ENCODE measurements around the gene EPHB2. TPM values are rescaled to one million over a fixed set of nuclear protein-coding genes. Genes with fewer than 3 reads are reported as not detected.

The EPHB2 gene
- total RNA-seq, 1 experiment from 2014 or later, result 18.5 TPM

DNA sequence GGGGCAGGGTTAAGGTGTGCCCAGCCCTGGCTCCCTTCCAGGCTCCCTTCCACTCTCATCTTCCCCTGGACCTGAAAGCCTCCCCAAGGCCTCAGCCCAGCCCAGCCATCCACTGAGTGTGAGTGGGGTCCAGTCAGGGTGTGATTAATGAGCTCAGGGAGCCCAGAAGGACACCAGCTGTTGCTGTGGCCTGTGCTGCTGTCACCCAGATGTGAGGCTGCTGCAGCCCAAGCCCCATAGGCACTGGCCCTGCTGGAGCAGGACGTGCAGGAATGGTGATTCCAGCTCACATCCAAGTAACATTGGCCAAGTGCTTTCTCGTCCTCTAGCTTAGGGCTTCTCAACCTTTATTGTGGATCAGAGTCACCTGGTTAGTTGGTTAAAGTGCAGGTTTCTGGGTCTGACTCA is 77.6 kb downstream of the EPHB2 start:
- H3K4me1 Mint-ChIP-seq, result peaks cover 29% of the 10 kb centered on the region

DNA sequence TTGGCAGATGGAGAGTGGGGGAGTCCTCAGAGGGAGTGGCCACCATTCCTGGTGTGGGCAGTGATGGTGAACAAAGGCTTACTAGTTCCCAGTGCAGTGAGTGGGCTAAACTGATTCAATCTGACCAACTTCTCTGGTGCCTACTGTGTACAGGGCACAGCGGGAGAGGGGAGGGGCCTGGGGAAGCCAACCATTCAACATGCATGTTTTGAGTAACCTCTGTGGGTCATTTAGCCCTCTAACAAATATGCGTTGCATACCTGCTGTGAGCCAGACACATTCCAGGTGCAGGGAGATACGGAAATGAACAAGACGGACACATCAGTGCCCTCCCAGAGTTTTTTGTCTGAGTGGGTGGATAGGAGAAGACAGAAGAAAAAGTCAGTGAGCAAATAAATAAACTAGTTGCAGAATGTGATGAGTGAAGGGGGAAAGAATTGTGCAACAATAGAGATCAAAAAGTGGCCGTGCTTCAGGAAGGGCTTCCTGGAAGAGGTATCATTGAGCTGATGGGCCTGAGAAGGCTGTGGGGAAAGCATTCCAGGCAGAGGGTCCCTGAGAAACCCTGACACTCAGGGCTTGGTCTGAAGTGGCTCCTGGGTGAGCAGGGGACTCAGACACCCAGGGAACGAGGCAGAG is 78.8 kb downstream of the EPHB2 start:
- no peak for TF ChIP-seq TCF7 (CRISPR knock-in tag; IDR thresholded peaks at IDR 0.05; ENCODE audit: low read depth)
- no peak for TF ChIP-seq NFE2L1 (CRISPR knock-in tag; IDR thresholded peaks at IDR 0.05)
- no peak for TF ChIP-seq TEAD4 (CRISPR knock-in tag; IDR thresholded peaks at IDR 0.05)
- TF ChIP-seq FOXP1 (CRISPR knock-in tag; IDR thresholded peaks at IDR 0.05; ENCODE audit: borderline replicate concordance), result no peak
- no peak for TF ChIP-seq NR1H2 (CRISPR knock-in tag; IDR thresholded peaks at IDR 0.05)
- TF ChIP-seq SMAD3 (CRISPR knock-in tag; IDR thresholded peaks at IDR 0.05; ENCODE audit: borderline replicate concordance), result no peak
- TF ChIP-seq, protein P1, sequence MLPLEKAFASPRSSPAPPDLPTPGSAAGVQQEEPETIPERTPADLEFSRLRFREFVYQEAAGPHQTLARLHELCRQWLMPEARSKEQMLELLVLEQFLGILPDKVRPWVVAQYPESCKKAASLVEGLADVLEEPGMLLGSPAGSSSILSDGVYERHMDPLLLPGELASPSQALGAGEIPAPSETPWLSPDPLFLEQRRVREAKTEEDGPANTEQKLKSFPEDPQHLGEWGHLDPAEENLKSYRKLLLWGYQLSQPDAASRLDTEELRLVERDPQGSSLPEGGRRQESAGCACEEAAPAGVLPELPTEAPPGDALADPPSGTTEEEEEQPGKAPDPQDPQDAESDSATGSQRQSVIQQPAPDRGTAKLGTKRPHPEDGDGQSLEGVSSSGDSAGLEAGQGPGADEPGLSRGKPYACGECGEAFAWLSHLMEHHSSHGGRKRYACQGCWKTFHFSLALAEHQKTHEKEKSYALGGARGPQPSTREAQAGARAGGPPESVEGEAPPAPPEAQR (CRISPR knock-in tag; IDR thresholded peaks at IDR 0.05), result no peak
- no peak for TF ChIP-seq EMX1 (CRISPR knock-in tag; IDR thresholded peaks at IDR 0.05)
- TF ChIP-seq NR3C1 (CRISPR knock-in tag; conservative IDR thresholded peaks at IDR 0.05; ENCODE audit: low read depth), result no peak
- TF ChIP-seq MXD4 (CRISPR knock-in tag; IDR thresholded peaks at IDR 0.05; ENCODE audit: borderline replicate concordance), result no peak
- no peak for TF ChIP-seq ZBTB21 (CRISPR knock-in tag; IDR thresholded peaks at IDR 0.05; ENCODE audit: borderline replicate concordance)
- no peak for TF ChIP-seq ZNF671 (CRISPR knock-in tag; IDR thresholded peaks at IDR 0.05)
- TF ChIP-seq, protein P2, sequence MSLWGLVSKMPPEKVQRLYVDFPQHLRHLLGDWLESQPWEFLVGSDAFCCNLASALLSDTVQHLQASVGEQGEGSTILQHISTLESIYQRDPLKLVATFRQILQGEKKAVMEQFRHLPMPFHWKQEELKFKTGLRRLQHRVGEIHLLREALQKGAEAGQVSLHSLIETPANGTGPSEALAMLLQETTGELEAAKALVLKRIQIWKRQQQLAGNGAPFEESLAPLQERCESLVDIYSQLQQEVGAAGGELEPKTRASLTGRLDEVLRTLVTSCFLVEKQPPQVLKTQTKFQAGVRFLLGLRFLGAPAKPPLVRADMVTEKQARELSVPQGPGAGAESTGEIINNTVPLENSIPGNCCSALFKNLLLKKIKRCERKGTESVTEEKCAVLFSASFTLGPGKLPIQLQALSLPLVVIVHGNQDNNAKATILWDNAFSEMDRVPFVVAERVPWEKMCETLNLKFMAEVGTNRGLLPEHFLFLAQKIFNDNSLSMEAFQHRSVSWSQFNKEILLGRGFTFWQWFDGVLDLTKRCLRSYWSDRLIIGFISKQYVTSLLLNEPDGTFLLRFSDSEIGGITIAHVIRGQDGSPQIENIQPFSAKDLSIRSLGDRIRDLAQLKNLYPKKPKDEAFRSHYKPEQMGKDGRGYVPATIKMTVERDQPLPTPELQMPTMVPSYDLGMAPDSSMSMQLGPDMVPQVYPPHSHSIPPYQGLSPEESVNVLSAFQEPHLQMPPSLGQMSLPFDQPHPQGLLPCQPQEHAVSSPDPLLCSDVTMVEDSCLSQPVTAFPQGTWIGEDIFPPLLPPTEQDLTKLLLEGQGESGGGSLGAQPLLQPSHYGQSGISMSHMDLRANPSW (CRISPR knock-in tag; conservative IDR thresholded peaks at IDR 0.05; ENCODE audit: low read depth), result no peak
- TF ChIP-seq, protein P3, sequence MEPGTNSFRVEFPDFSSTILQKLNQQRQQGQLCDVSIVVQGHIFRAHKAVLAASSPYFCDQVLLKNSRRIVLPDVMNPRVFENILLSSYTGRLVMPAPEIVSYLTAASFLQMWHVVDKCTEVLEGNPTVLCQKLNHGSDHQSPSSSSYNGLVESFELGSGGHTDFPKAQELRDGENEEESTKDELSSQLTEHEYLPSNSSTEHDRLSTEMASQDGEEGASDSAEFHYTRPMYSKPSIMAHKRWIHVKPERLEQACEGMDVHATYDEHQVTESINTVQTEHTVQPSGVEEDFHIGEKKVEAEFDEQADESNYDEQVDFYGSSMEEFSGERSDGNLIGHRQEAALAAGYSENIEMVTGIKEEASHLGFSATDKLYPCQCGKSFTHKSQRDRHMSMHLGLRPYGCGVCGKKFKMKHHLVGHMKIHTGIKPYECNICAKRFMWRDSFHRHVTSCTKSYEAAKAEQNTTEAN (CRISPR knock-in tag; IDR thresholded peaks at IDR 0.05), result no peak
- TF ChIP-seq, protein P4, sequence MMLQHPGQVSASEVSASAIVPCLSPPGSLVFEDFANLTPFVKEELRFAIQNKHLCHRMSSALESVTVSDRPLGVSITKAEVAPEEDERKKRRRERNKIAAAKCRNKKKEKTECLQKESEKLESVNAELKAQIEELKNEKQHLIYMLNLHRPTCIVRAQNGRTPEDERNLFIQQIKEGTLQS (CRISPR knock-in tag; conservative IDR thresholded peaks at IDR 0.05), result no peak
- ChIA-PET CTCF (interaction anchor here (1.6 kb wide), 1 partner anchor 73 kb away, joined by 4 read pairs; no protein-coding TSS in a partner anchor), POLR2A (no interaction called here)
- H3K9me3 Mint-ChIP-seq, result no peaks in the 10 kb centered on the region
- ATAC-seq (no peak), DNase-seq (ENCODE audit: low spot score) (no peak)
- H3K4me3 Mint-ChIP-seq, result no peak overlapping the region
- H3K4me1 Mint-ChIP-seq, result peaks cover 32% of the 10 kb centered on the region
- no peaks in the 10 kb centered on the region for H3K36me3 Mint-ChIP-seq
- no peak overlapping the region for H3K27ac Mint-ChIP-seq
- no peaks in the 10 kb centered on the region for H3K27me3 Mint-ChIP-seq (ENCODE audit: low read depth)

More for the DNA sequence above, 77.6 kb downstream of the EPHB2 start:
- no peak for ATAC-seq
- Mint-ChIP-seq H3K27me3 (ENCODE audit: low read depth) (no peaks in the 10 kb centered on the region), H3K27ac (no peak overlapping the region), H3K9me3 (no peaks in the 10 kb centered on the region), H3K4me3 (no peak overlapping the region), H3K36me3 (no peaks in the 10 kb centered on the region)
- ChIA-PET CTCF (interaction anchor here (1.2 to 1.4 kb wide), 2 partner anchors 13 to 73 kb away, joined by 3 read pairs; no protein-coding TSS in a partner anchor), POLR2A (interaction anchor here (0.7 to 1.1 kb wide), 2 partner anchors 17 to 80 kb away, joined by 3 read pairs; no protein-coding TSS in a partner anchor)
- TF ChIP-seq NR3C1 (CRISPR knock-in tag; conservative IDR thresholded peaks at IDR 0.05; ENCODE audit: low read depth) (no peak), OVOL2 (CRISPR knock-in tag; IDR thresholded peaks at IDR 0.05; ENCODE audit: borderline replicate concordance) (no peak), CREB1 (CRISPR knock-in tag; IDR thresholded peaks at IDR 0.05) (no peak), IRF2 (CRISPR knock-in tag; IDR thresholded peaks at IDR 0.05; ENCODE audit: borderline replicate concordance, low read depth) (no peak), TEAD1 (CRISPR knock-in tag; IDR thresholded peaks at IDR 0.05) (no peak), NFATC4 (CRISPR knock-in tag; IDR thresholded peaks at IDR 0.05) (no peak)
- TF ChIP-seq, protein P5, sequence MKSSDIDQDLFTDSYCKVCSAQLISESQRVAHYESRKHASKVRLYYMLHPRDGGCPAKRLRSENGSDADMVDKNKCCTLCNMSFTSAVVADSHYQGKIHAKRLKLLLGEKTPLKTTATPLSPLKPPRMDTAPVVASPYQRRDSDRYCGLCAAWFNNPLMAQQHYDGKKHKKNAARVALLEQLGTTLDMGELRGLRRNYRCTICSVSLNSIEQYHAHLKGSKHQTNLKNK (CRISPR knock-in tag; IDR thresholded peaks at IDR 0.05), result no peak
- TF ChIP-seq, protein P6, sequence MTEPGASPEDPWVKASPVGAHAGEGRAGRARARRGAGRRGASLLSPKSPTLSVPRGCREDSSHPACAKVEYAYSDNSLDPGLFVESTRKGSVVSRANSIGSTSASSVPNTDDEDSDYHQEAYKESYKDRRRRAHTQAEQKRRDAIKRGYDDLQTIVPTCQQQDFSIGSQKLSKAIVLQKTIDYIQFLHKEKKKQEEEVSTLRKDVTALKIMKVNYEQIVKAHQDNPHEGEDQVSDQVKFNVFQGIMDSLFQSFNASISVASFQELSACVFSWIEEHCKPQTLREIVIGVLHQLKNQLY (CRISPR knock-in tag; IDR thresholded peaks at IDR 0.05), result no peak
- DNase-seq (ENCODE audit: low spot score), result no peak
